ENCODE data around the gene LDAF1.
"Not testable (repeated sequence)": the region's sequence is repeated elsewhere in the genome, so short reads cannot be mapped to it uniquely, and the experiment has no call there.

Gene LDAF1

GRCh38 chr16:21158208-21159110, at the start of gene LDAF1:
TSS of gene LDAF1 (plus strand) at chr16:21158674. CDS start at chr16:21161183, 2,509 bp downstream.
- peak; percentile 47 for DNase-seq (ENCODE audit: low read depth)

- not testable (repeated sequence) for DNase-seq (ENCODE audit: low read depth)
These were observed 42.9 kb upstream of the LDAF1 start for GRCh38 chr16:21115551-21115950.

GRCh38 chr16:21116148-21116693, 42.3 kb upstream of the LDAF1 start:
- DNase-seq (ENCODE audit: low read depth) = peak; percentile 92

GRCh38 chr16:21117567-21117966, 40.9 kb upstream of the LDAF1 start:
- no peak for DNase-seq (ENCODE audit: low read depth)

- DNase-seq (ENCODE audit: low read depth) = no peak
These were observed 37.4 kb upstream of the LDAF1 start for GRCh38 chr16:21120976-21121520.

- DNase-seq (ENCODE audit: low read depth) = no peak
These were observed 33.3 kb upstream of the LDAF1 start for GRCh38 chr16:21125191-21125590.

GRCh38 chr16:21126518-21126917, 32.0 kb upstream of the LDAF1 start:
- no peak for DNase-seq (ENCODE audit: low read depth)

GRCh38 chr16:21128991-21129390, 29.5 kb upstream of the LDAF1 start:
- DNase-seq (ENCODE audit: low read depth) = no peak

GRCh38 chr16:21130811-21131210, 27.7 kb upstream of the LDAF1 start:
- no peak for DNase-seq (ENCODE audit: low read depth)

GRCh38 chr16:21134053-21134452, 24.4 kb upstream of the LDAF1 start:
- DNase-seq (ENCODE audit: low read depth) = no peak

- no peak for DNase-seq (ENCODE audit: low read depth)
These were observed 12.7 kb upstream of the LDAF1 start for GRCh38 chr16:21145738-21146137.

GRCh38 chr16:21150375-21151001, 8.0 kb upstream of the LDAF1 start, which contains the start of gene DNAH3:
TSS of gene DNAH3 (minus strand) at chr16:21150846. CDS start at chr16:21150319, 527 bp downstream.
- DNase-seq (ENCODE audit: low read depth) = no peak

- not testable (repeated sequence) for DNase-seq (ENCODE audit: low read depth)
These were observed 6.1 kb upstream of the LDAF1 start for GRCh38 chr16:21152160-21153030.

- DNase-seq (ENCODE audit: low read depth) = not testable (repeated sequence)
These were observed 5.2 kb upstream of the LDAF1 start for GRCh38 chr16:21153124-21153729.

GRCh38 chr16:21156011-21156410, 2.5 kb upstream of the LDAF1 start:
- not testable (repeated sequence) for DNase-seq (ENCODE audit: low read depth)

GRCh38 chr16:21156767-21157467, 1.6 kb upstream of the LDAF1 start:
- DNase-seq (ENCODE audit: low read depth) = peak; percentile 36

- no peak for DNase-seq (ENCODE audit: low read depth)
These were observed 842 bp upstream of the LDAF1 start for GRCh38 chr16:21157632-21158031.

- no peak for DNase-seq (ENCODE audit: low read depth)
These were observed 942 bp downstream of the LDAF1 start for GRCh38 chr16:21159281-21159951.

GRCh38 chr16:21160276-21160675, 1.8 kb downstream of the LDAF1 start:
- no peak for DNase-seq (ENCODE audit: low read depth)

GRCh38 chr16:21161211-21161610, 2.7 kb downstream of the LDAF1 start:
- no peak for DNase-seq (ENCODE audit: low read depth)
